ENCODE results near the gene HBP1. TPM values are rescaled to one million over a fixed set of nuclear protein-coding genes. Genes with fewer than 3 reads are reported as not detected.

The HBP1 gene
- total and polyA plus RNA-seq, 4 donors = 22.1 to 187 (median 46.1) TPM

DNA sequence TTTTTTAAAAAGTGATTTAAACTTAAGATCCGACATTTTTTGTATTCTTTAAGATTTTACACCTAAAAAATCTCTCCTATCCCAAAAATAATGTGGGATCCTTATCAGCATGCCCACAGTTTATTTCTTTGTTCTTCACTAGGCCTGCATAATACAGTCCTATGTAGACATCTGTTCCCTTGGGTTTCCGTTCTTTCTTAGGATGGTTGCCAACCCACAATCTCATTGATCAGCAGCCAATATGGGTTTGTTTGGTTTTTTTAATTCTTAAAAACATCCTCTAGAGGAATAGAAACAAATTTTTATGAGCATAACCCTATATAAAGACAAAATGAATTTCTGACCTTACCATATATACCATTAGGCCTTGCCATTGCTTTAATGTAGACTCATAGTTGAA, 8.4 kb upstream of the HBP1 start:
- H3K9me3 ChIP-seq (ENCODE audit: control insufficient read depth in 4 of 4, insufficient read depth in 3 of 4, low read length in 3 of 4) = no peaks in the 10 kb centered on the region
- H3K4me3 ChIP-seq = no peak overlapping the region
- no peaks in the 10 kb centered on the region for H3K27me3 ChIP-seq (ENCODE audit: control insufficient read depth in 3 of 3, insufficient read depth in 3 of 3, low read length in 2 of 3)
- ATAC-seq (ENCODE audit: insufficient read depth, low FRiP score) = no peak
- H3K27ac ChIP-seq (ENCODE audit: low read depth in 1 of 2, low read length in 1 of 2) = no peak overlapping the region
- 59 to 69% methylated on average over 2 of the region's 2 CpGs for WGBS, 2 donors
- peaks cover 0 to 3% (median under 1%) of the 10 kb centered on the region in 4 donors for H3K36me3 ChIP-seq (ENCODE audit: control insufficient read depth in 4 of 4, insufficient read depth in 4 of 4, low read length in 4 of 4)
- peaks cover 0 to 6% (median 0%) of the 10 kb centered on the region in 5 donors for H3K4me1 ChIP-seq (ENCODE audit: control insufficient read depth in 5 of 5, insufficient read depth in 5 of 5, low read length in 5 of 5)
- TF ChIP-seq, protein P1, sequence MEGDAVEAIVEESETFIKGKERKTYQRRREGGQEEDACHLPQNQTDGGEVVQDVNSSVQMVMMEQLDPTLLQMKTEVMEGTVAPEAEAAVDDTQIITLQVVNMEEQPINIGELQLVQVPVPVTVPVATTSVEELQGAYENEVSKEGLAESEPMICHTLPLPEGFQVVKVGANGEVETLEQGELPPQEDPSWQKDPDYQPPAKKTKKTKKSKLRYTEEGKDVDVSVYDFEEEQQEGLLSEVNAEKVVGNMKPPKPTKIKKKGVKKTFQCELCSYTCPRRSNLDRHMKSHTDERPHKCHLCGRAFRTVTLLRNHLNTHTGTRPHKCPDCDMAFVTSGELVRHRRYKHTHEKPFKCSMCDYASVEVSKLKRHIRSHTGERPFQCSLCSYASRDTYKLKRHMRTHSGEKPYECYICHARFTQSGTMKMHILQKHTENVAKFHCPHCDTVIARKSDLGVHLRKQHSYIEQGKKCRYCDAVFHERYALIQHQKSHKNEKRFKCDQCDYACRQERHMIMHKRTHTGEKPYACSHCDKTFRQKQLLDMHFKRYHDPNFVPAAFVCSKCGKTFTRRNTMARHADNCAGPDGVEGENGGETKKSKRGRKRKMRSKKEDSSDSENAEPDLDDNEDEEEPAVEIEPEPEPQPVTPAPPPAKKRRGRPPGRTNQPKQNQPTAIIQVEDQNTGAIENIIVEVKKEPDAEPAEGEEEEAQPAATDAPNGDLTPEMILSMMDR (IDR thresholded peaks at IDR 0.05; ENCODE audit: control extremely low read depth, extremely low read depth) = no peak
- no peak overlapping the region for H3K9ac ChIP-seq (ENCODE audit: insufficient read depth in 1 of 2, low read length in 2 of 2)
- DNase-seq = peak in 2 of 3 donors; percentile 21 to 26

DNA sequence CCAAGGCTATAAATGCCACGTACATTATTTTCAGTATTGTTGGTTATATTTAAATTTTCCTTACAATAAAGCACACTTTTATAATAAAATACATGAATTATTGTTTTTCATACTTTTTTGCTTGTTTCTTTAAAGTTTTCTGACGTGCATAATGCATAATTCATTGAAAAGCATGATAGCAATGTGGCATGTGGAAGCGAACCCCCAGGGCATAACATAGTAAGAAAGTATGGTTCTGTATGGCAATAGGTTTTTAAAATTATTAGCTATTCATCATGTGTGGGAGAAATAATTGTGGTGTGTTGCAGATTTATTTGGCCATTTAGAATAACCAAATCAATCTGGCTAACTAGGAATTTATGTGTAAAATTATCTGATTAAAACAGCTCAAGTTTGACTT, 7.4 kb upstream of the HBP1 start:
- 94% methylated on average over 3 of the region's 3 CpGs for WGBS, 2 donors
- H3K9ac ChIP-seq (ENCODE audit: insufficient read depth in 1 of 2, low read length in 2 of 2) = no peak overlapping the region

DNA sequence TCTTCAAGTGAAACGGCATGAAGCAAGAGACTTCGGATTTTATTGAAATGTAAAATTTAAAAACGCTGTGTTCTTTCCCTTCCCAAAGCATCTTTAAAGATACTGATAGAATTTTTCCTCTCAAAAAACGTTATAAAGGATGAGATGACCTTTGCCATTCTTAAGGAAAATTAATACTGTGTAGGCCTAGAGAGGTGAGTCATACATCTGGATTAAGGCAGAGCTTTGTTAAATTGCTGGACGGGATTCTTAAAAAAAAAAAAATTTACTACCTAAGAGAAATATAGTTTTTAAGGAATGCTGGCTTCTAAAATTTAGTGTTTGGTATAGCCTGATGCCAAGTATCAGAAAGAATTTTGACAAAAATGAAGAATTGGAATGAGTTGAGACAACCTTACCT, 6.3 kb upstream of the HBP1 start:
- H3K9ac ChIP-seq (ENCODE audit: insufficient read depth in 1 of 2, low read length in 2 of 2) = no peak overlapping the region
- H3K27me3 ChIP-seq (ENCODE audit: control insufficient read depth in 3 of 3, insufficient read depth in 3 of 3, low read length in 2 of 3) = no peaks in the 10 kb centered on the region
- 88 to 90% methylated on average over 5 of the region's 5 CpGs for WGBS, 2 donors
- H3K36me3 ChIP-seq (ENCODE audit: control insufficient read depth in 4 of 4, insufficient read depth in 4 of 4, low read length in 4 of 4) = peaks cover 0 to 3% (median 0%) of the 10 kb centered on the region in 4 donors
- no peak for ATAC-seq (ENCODE audit: insufficient read depth, low FRiP score)
- H3K27ac ChIP-seq (ENCODE audit: low read depth in 1 of 2, low read length in 1 of 2) = no peak overlapping the region
- H3K4me1 ChIP-seq (ENCODE audit: control insufficient read depth in 5 of 5, insufficient read depth in 5 of 5, low read length in 5 of 5) = peaks cover 0 to 6% (median 0%) of the 10 kb centered on the region in 5 donors
- TF ChIP-seq, protein P1 (IDR thresholded peaks at IDR 0.05; ENCODE audit: control extremely low read depth, extremely low read depth) = no peak
- H3K4me3 ChIP-seq = no peak overlapping the region
- H3K9me3 ChIP-seq (ENCODE audit: control insufficient read depth in 4 of 4, insufficient read depth in 3 of 4, low read length in 3 of 4) = no peaks in the 10 kb centered on the region
- no peak for DNase-seq

More for the DNA sequence above, 7.4 kb upstream of the HBP1 start:
- Histone ChIP-seq H3K4me1 (ENCODE audit: control insufficient read depth in 5 of 5, insufficient read depth in 5 of 5, low read length in 5 of 5) (peaks cover 0 to 6% (median 0%) of the 10 kb centered on the region in 5 donors), H3K36me3 (ENCODE audit: control insufficient read depth in 4 of 4, insufficient read depth in 4 of 4, low read length in 4 of 4) (peaks cover 0 to 3% (median under 1%) of the 10 kb centered on the region in 4 donors), H3K9me3 (ENCODE audit: control insufficient read depth in 4 of 4, insufficient read depth in 3 of 4, low read length in 3 of 4) (no peaks in the 10 kb centered on the region), H3K27ac (ENCODE audit: low read depth in 1 of 2, low read length in 1 of 2) (no peak overlapping the region), H3K27me3 (ENCODE audit: control insufficient read depth in 3 of 3, insufficient read depth in 3 of 3, low read length in 2 of 3) (no peaks in the 10 kb centered on the region), H3K4me3 (no peak overlapping the region)
- DNase-seq = no peak
- ATAC-seq (ENCODE audit: insufficient read depth, low FRiP score) = no peak
- TF ChIP-seq, protein P1 (IDR thresholded peaks at IDR 0.05; ENCODE audit: control extremely low read depth, extremely low read depth) = no peak

GRCh38 chr7:107164092-107164491, 4.7 kb upstream of the HBP1 start:
- Histone ChIP-seq H3K9ac (ENCODE audit: insufficient read depth in 1 of 2, low read length in 2 of 2) (no peak overlapping the region), H3K27me3 (ENCODE audit: control insufficient read depth in 3 of 3, insufficient read depth in 3 of 3, low read length in 2 of 3) (no peaks in the 10 kb centered on the region), H3K36me3 (ENCODE audit: control insufficient read depth in 4 of 4, insufficient read depth in 4 of 4, low read length in 4 of 4) (peaks cover 0 to under 1% (median 0%) of the 10 kb centered on the region in 4 donors), H3K27ac (ENCODE audit: low read depth in 1 of 2, low read length in 1 of 2) (no peak overlapping the region), H3K4me3 (no peak overlapping the region), H3K4me1 (ENCODE audit: control insufficient read depth in 5 of 5, insufficient read depth in 5 of 5, low read length in 5 of 5) (peaks cover 0 to 6% (median 0%) of the 10 kb centered on the region in 5 donors), H3K9me3 (ENCODE audit: control insufficient read depth in 4 of 4, insufficient read depth in 3 of 4, low read length in 3 of 4) (no peaks in the 10 kb centered on the region)
- DNase-seq (peak in 1 of 3 donors; percentile 10), ATAC-seq (ENCODE audit: insufficient read depth, low FRiP score) (no peak)
- 46 to 52% methylated on average over 2 of the region's 2 CpGs for WGBS, 2 donors
- TF ChIP-seq, protein P1 (IDR thresholded peaks at IDR 0.05; ENCODE audit: control extremely low read depth, extremely low read depth) = no peak
